ENCODE results near the gene GUCY2D.

DNA sequence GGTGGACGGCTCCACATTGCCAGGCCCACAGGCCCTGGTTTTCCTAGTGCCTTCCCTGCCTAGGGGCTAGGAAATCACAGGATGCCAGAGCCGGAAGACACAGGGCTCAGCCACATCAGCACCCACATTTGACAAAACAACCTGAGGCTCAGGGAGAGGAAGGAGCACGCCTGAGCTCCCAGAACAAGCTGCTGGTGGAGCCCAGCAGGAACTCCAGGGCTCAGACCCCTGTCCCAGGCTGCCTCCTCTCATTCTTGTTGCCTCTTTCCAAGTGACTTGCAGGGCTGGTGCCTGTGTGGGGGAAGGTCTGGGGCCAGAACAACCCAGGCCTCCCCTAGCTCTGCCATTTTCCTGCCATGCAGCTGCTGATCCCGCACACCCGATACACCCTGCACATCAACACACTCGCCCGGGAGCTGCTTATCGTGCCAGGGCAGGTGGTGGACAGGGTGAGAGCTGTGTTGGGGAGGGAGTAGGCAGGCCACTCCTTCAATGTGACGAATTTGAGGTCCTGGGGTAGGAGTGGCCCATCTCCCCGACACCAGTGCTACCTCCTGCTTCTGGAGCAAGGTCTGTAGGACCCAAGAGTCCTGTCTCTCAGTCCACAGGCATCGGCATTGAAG, 44.0 kb downstream of the GUCY2D start:
- TF ChIP-seq SUZ12 (IDR thresholded peaks at IDR 0.05) (no peak), ARNT (IDR thresholded peaks at IDR 0.05) (no peak), ZNF384 (IDR thresholded peaks at IDR 0.05) (no peak), L3MBTL2 (conservative IDR thresholded peaks at IDR 0.05) (no peak), NFRKB (IDR thresholded peaks at IDR 0.05) (no peak), BHLHE40 (IDR thresholded peaks at IDR 0.05; ENCODE audit: borderline replicate concordance) (no peak), FOXA1 (IDR thresholded peaks at IDR 0.05) (no peak), ELF4 (IDR thresholded peaks at IDR 0.05) (no peak)
